ENCODE data around the gene RASGRP2. TPM values are rescaled to one million over a fixed set of nuclear protein-coding genes. Genes with fewer than 3 reads are reported as not detected.
A peak's percentile ranks its signal among the peaks of the same experiment; 100 is the strongest.

The RASGRP2 gene
- total and polyA plus RNA-seq, 10 donors: 148 to 283 (median 213) TPM

DNA sequence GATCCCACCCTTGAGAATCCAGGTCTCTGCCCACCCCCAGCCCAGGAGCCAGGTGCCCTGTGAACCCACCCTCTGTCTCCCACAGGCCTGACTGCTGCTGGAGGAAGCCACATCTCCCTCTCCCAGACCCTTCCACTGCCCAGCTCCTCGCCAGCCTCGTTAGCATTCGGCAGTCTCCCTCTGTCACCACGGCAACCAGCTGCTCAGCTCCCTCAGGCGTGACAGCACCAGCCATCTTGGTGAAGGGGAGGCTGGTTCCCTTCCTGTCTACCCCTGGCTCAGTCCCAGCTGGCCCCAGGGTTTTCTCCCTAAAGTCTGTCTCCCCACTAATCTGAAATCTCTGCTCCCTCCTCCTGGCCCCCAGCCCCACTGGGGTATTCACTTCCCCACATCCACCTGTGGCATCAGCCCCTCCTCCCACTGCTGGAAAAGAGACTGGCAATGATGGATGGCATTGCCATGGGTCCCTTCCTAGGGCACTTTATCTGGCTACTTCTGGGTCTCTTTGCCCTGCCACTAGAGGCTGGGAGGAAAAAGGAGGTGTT, 49.0 kb downstream of the RASGRP2 start:
- peak; percentile 82 for DNase-seq
- H3K4me1 ChIP-seq: peaks cover 0 to 17% (median 6%) of the 10 kb centered on the region in 6 donors
- no peak overlapping the region for H3K27ac ChIP-seq
- no peaks in the 10 kb centered on the region for H3K36me3 ChIP-seq
- peaks cover 0 to 28% (median 0%) of the 10 kb centered on the region in 7 donors for H3K27me3 ChIP-seq (replicated peaks in 1 of 7)
- 22 to 39% (median 32%) methylated on average over 5 of the region's 5 CpGs for WGBS, 5 donors
- no peaks in the 10 kb centered on the region for H3K9me3 ChIP-seq
- TF ChIP-seq, protein P1, sequence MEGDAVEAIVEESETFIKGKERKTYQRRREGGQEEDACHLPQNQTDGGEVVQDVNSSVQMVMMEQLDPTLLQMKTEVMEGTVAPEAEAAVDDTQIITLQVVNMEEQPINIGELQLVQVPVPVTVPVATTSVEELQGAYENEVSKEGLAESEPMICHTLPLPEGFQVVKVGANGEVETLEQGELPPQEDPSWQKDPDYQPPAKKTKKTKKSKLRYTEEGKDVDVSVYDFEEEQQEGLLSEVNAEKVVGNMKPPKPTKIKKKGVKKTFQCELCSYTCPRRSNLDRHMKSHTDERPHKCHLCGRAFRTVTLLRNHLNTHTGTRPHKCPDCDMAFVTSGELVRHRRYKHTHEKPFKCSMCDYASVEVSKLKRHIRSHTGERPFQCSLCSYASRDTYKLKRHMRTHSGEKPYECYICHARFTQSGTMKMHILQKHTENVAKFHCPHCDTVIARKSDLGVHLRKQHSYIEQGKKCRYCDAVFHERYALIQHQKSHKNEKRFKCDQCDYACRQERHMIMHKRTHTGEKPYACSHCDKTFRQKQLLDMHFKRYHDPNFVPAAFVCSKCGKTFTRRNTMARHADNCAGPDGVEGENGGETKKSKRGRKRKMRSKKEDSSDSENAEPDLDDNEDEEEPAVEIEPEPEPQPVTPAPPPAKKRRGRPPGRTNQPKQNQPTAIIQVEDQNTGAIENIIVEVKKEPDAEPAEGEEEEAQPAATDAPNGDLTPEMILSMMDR (IDR thresholded peaks at IDR 0.05 in 8 of 11, conservative IDR thresholded peaks at IDR 0.05 in 3 of 11): no peak
- no peak for TF ChIP-seq POLR2AphosphoS5 (IDR thresholded peaks at IDR 0.05)
- TF ChIP-seq POLR2A (IDR thresholded peaks at IDR 0.05): no peak
- intact Hi-C loops (cut with DNase I; ENCODE audit: low total_unique reads): no loop called here
- no peak overlapping the region for H3K4me3 ChIP-seq

DNA sequence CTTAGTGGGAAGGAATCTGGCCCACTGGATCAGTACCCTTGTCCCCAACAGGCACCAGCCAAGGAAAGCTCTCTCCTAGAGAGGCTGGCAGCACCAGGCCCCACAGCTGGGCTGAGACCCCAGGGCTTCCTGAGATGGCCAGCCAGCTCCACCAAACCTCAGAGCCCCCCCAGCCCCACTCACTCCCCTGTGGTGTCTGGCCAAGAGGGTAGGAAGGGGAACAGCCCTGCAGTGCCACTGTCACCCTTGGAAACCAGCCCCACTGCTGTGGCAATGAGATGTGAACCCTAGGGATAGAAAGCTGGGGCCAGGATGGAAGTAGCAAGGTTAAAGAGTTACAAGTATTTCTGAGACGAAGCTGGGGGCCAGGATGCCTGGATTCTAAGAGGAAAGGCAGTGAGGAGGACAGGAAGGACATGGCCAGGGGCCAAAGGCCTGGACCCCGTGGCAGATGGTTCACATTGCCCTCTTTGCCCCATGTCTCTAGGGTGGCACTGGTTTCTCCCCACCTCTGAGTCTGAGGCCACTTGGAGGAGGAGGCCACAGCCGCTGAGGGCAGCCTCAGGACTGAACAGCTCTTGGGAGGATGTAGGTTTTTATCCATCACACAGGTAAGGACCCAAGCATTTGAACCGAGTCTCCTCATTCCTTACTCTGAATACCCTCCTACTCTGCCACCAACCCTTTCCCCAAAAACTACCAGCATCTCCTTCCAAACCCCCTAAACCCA, 49.8 kb downstream of the RASGRP2 start:
- no peaks in the 10 kb centered on the region for H3K9me3 ChIP-seq
- TF ChIP-seq, protein P1 (IDR thresholded peaks at IDR 0.05 in 8 of 11, conservative IDR thresholded peaks at IDR 0.05 in 3 of 11): no peak
- TF ChIP-seq POLR2A (IDR thresholded peaks at IDR 0.05) (no peak), POLR2AphosphoS5 (IDR thresholded peaks at IDR 0.05) (no peak)
- H3K4me1 ChIP-seq: peaks cover 0 to 19% (median 7%) of the 10 kb centered on the region in 6 donors
- H3K27ac ChIP-seq: no peak overlapping the region
- intact Hi-C loops (cut with DNase I; ENCODE audit: low total_unique reads): no loop called here
- no peaks in the 10 kb centered on the region for H3K36me3 ChIP-seq
- no peak for DNase-seq
- H3K27me3 ChIP-seq (replicated peaks in 1 of 7): peaks cover 0 to 28% (median 0%) of the 10 kb centered on the region in 7 donors
- WGBS, 5 donors: 62 to 78% (median 69%) methylated on average over 4 of the region's 4 CpGs
- no peak overlapping the region for H3K4me3 ChIP-seq

DNA sequence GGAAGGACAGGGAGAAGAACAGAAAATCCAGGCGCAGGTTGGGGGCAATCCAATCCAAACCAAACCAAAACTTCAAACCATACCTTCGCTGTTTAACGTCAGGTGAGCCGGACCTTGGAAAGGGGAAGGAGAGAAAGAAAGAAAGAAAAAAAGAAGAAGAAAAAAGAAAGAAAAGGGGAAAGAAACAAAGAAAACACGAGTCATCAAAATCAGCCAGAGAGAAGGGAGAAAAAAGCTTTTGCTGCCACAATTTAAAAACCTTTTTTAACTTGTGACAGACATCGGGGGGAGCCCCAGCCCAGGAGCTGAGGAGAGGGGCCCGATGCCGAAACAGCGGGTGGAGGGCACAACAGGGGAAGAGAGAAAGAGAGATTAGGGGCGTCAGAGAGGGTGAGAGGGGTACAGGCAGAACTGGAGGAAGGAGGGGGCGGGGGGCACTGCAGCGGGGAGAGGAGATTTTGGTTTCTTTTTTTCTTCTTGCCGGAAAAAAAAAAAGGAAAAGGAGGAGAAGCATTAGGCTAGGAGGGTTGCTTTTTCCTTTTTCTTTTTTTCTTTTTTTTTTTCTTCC, 51.1 kb downstream of the RASGRP2 start:
- Histone ChIP-seq H3K27ac (no peak overlapping the region), H3K4me3 (no peak overlapping the region), H3K27me3 (replicated peaks in 1 of 7) (peaks cover 0 to 28% (median 0%) of the 10 kb centered on the region in 7 donors), H3K9me3 (no peaks in the 10 kb centered on the region), H3K36me3 (no peaks in the 10 kb centered on the region), H3K4me1 (peaks cover 12 to 33% (median 20%) of the 10 kb centered on the region in 6 donors)
- 15 to 23% (median 21%) methylated on average over 13 of the region's 13 CpGs for WGBS, 5 donors
- DNase-seq: no peak
- TF ChIP-seq POLR2AphosphoS5 (IDR thresholded peaks at IDR 0.05) (no peak), POLR2A (IDR thresholded peaks at IDR 0.05) (no peak)
- TF ChIP-seq, protein P1 (IDR thresholded peaks at IDR 0.05 in 8 of 11, conservative IDR thresholded peaks at IDR 0.05 in 3 of 11): no peak
- intact Hi-C loops (cut with DNase I; ENCODE audit: low total_unique reads): no loop called here

DNA sequence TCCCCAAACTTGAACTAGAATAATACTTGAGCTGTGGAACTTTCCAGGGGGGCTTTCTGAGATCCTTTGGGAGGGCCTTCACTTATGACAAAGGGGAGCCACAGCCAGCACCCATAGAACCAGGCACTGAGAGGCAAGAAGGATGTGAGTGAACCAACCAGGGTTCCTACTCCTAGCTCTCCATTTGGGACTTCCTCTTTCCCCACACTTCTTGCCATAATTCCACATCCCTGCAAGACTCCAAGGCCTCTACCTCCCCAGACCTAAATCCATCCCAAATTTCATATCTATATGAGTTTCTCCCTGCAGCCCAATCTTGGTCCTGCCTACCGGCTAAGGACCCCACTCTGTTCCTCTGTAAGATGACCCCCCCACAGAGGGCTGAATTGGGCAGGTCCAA, 52.4 kb downstream of the RASGRP2 start:
- peaks cover 0 to 28% (median 0%) of the 10 kb centered on the region in 7 donors for H3K27me3 ChIP-seq (replicated peaks in 1 of 7)
- H3K4me1 ChIP-seq: peaks cover 16 to 46% (median 33%) of the 10 kb centered on the region in 6 donors
- H3K36me3 ChIP-seq: no peaks in the 10 kb centered on the region
- no peak for TF ChIP-seq POLR2AphosphoS5 (IDR thresholded peaks at IDR 0.05)
- TF ChIP-seq, protein P1 (IDR thresholded peaks at IDR 0.05 in 8 of 11, conservative IDR thresholded peaks at IDR 0.05 in 3 of 11): no peak
- no peak for TF ChIP-seq POLR2A (IDR thresholded peaks at IDR 0.05)
- no peak for DNase-seq
- H3K4me3 ChIP-seq: no peak overlapping the region
- no peaks in the 10 kb centered on the region for H3K9me3 ChIP-seq
- no peak overlapping the region for H3K27ac ChIP-seq
- 86 to 100% (median 94%) methylated on average over 1 of the region's 1 CpG for WGBS, 5 donors
- intact Hi-C loops (cut with DNase I; ENCODE audit: low total_unique reads): no loop called here

Data from spleen (tissue), 11 donors.